ENCODE results near the gene MYOF. TPM values are rescaled to one million over a fixed set of nuclear protein-coding genes. Genes with fewer than 3 reads are reported as not detected.
"Not testable (repeated sequence)": the region's sequence is repeated elsewhere in the genome, so short reads cannot be mapped to it uniquely, and the experiment has no call there.

Gene MYOF
- total and polyA plus RNA-seq, 2 donors from 2014 or later: 11.5 to 134 TPM

DNA sequence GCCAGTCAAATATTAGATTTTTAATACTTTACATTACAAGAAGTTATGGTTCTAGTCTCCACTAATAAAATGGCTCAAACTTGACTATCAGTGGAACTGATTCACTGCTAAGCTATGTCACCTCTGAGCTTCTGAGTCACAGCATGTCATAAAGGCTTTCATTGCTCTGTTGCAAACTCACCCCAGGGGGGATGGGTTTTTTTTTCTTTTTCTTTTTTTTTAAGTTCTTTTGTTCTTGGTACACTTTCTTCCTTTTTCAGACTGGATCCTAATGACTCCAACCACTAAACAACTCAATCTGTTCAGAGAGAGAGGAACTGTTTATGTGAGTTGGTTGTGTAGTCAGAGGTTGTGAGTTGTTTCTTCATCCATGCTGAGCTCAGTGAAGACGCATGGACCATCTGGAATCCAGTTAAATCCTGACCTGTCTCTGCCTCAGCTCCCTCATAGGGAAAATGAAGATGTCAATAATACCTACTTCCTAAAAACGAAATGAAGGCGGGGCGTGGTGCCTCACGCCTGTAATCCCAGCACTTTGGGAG lies 11.0 kb downstream of the MYOF start:
- no peaks in the 10 kb centered on the region for H3K9me3 ChIP-seq (ENCODE audit: control insufficient read depth in 2 of 3, insufficient read depth in 1 of 3, low read length in 3 of 3)
- no peaks in the 10 kb centered on the region for H3K36me3 ChIP-seq (ENCODE audit: control insufficient read depth in 2 of 3, insufficient read depth in 3 of 3, low read length in 3 of 3)
- peaks cover 0 to 3% (median 3%) of the 10 kb centered on the region in 3 donors for H3K4me1 ChIP-seq (ENCODE audit: control insufficient read depth in 2 of 3, insufficient read depth in 2 of 3, low read depth in 1 of 3, low read length in 3 of 3)
- intact Hi-C loops (cut with DNase I): no loop called here
- DNase-seq (no peak), FAIRE-seq (no peak)
- no peak overlapping the region for H3K4me3 ChIP-seq (ENCODE audit: low read length in 3 of 3)
- no peaks in the 10 kb centered on the region for H3K27me3 ChIP-seq (ENCODE audit: control insufficient read depth, insufficient read depth, low read length)
- TF ChIP-seq, protein P1, sequence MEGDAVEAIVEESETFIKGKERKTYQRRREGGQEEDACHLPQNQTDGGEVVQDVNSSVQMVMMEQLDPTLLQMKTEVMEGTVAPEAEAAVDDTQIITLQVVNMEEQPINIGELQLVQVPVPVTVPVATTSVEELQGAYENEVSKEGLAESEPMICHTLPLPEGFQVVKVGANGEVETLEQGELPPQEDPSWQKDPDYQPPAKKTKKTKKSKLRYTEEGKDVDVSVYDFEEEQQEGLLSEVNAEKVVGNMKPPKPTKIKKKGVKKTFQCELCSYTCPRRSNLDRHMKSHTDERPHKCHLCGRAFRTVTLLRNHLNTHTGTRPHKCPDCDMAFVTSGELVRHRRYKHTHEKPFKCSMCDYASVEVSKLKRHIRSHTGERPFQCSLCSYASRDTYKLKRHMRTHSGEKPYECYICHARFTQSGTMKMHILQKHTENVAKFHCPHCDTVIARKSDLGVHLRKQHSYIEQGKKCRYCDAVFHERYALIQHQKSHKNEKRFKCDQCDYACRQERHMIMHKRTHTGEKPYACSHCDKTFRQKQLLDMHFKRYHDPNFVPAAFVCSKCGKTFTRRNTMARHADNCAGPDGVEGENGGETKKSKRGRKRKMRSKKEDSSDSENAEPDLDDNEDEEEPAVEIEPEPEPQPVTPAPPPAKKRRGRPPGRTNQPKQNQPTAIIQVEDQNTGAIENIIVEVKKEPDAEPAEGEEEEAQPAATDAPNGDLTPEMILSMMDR (IDR thresholded peaks at IDR 0.05; ENCODE audit: borderline replicate concordance, extremely low read depth, insufficient read depth): no peak
- peak overlapping the region in 1 of 3 donors; percentile 19 for H3K9ac ChIP-seq (ENCODE audit: low read length in 3 of 3)
- peak overlapping the region; percentile 42 to 69 for H3K27ac ChIP-seq (ENCODE audit: low read depth in 2 of 2, low read length in 2 of 2)

DNA sequence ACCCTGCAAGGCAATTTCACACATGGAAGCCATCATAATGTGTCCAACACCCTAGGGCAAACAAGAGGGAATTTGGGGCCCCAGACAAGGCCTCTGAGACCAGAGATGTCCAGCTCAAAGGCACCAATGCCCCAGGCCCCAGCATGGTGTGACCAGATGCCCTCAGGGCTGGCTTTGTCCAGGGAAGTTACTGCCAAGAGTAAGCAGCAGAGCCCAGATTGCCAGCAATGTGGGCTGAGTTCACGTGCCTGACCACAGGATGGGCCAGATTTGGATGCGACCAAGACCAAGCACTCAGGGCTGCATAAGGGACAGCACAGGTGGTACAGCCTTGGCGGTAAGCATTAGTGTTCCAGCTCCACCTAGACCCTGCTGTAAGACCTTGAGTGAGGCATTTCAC lies 12.7 kb downstream of the MYOF start:
- no peak for FAIRE-seq

DNA sequence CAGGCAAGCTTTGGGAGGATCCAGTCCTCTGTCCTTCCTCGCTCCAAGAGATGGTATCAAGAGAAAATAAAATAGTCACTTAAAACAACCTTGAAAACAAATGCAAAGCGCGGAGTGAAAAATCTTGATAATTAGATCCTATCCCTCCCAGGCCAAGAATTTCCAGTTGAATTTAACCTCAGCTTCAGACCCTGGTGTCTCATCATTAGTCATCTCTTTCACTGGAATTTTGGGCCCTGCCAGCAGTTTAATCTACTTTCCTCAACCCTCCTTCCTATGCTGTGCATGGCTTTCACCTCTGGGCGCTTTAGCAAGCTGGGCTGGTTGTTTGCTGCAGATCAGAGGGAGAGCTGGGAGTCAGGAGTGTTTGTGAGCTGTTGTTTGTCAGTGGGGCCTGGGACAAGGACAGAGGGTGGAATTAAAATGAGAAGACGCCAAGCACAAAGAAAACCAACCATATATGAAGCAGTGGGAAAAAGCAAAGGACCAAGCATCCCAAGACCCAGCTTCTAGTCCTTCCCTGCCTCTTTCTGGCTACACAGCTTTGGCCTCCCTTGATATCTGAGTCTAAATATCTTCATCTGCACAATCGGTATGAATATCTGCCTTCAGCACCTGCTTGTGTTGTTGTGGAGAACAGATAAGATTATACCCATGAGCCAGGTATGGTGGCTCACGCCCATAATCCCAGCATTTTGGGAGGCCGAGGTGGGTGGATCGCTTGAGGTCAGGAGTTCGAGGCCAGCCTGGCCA lies 13.5 kb downstream of the MYOF start:
- Histone ChIP-seq H3K4me3 (ENCODE audit: low read length in 3 of 3) (no peak overlapping the region), H3K4me1 (ENCODE audit: control insufficient read depth in 2 of 3, insufficient read depth in 2 of 3, low read depth in 1 of 3, low read length in 3 of 3) (peaks cover 0 to 6% (median 5%) of the 10 kb centered on the region in 3 donors), H3K9ac (ENCODE audit: low read length in 3 of 3) (peak overlapping the region in 1 of 3 donors; percentile 44), H3K27ac (ENCODE audit: low read depth in 2 of 2, low read length in 2 of 2) (peak overlapping the region; percentile 49 to 67), H3K27me3 (ENCODE audit: control insufficient read depth, insufficient read depth, low read length) (no peaks in the 10 kb centered on the region), H3K36me3 (ENCODE audit: control insufficient read depth in 2 of 3, insufficient read depth in 3 of 3, low read length in 3 of 3) (no peaks in the 10 kb centered on the region), H3K9me3 (ENCODE audit: control insufficient read depth in 2 of 3, insufficient read depth in 1 of 3, low read length in 3 of 3) (no peaks in the 10 kb centered on the region)
- no peak for FAIRE-seq
- TF ChIP-seq, protein P1 (IDR thresholded peaks at IDR 0.05; ENCODE audit: borderline replicate concordance, extremely low read depth, insufficient read depth): no peak
- intact Hi-C loops (cut with DNase I): no loop called here
- no peak for DNase-seq

More for the DNA sequence above, 12.7 kb downstream of the MYOF start:
- Histone ChIP-seq H3K4me3 (ENCODE audit: low read length in 3 of 3) (no peak overlapping the region), H3K27ac (ENCODE audit: low read depth in 2 of 2, low read length in 2 of 2) (peak overlapping the region in 1 of 2 donors; percentile 40), H3K4me1 (ENCODE audit: control insufficient read depth in 2 of 3, insufficient read depth in 2 of 3, low read depth in 1 of 3, low read length in 3 of 3) (peaks cover 0 to 5% (median 3%) of the 10 kb centered on the region in 3 donors), H3K9ac (ENCODE audit: low read length in 3 of 3) (no peak overlapping the region), H3K27me3 (ENCODE audit: control insufficient read depth, insufficient read depth, low read length) (no peaks in the 10 kb centered on the region), H3K36me3 (ENCODE audit: control insufficient read depth in 2 of 3, insufficient read depth in 3 of 3, low read length in 3 of 3) (no peaks in the 10 kb centered on the region), H3K9me3 (ENCODE audit: control insufficient read depth in 2 of 3, insufficient read depth in 1 of 3, low read length in 3 of 3) (no peaks in the 10 kb centered on the region)
- no peak for DNase-seq
- intact Hi-C loops (cut with DNase I): no loop called here
- TF ChIP-seq, protein P1 (IDR thresholded peaks at IDR 0.05; ENCODE audit: borderline replicate concordance, extremely low read depth, insufficient read depth): no peak

DNA sequence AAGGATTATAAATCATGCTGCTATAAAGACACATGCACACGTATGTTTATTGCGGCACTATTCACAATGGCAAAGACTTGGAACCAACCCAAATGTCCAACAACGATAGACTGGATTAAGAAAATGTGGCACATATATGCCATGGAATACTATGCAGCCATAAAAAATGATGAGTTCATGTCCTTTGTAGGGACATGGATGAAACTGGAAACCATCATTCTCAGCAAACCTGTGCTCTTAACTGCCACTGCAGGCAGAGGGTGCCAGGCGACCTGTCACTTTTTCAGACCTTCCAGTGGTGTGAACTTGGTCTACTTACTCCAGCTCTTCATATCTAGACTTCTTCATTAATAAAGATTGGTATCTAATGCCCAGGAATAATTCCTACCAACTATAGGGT lies 14.5 kb downstream of the MYOF start:
- H3K4me3 ChIP-seq (ENCODE audit: low read length in 3 of 3); intact Hi-C loops (cut with DNase I); H3K9me3 ChIP-seq (ENCODE audit: control insufficient read depth in 2 of 3, insufficient read depth in 1 of 3, low read length in 3 of 3); DNase-seq; FAIRE-seq; H3K4me1 ChIP-seq (ENCODE audit: control insufficient read depth in 2 of 3, insufficient read depth in 2 of 3, low read depth in 1 of 3, low read length in 3 of 3); H3K36me3 ChIP-seq (ENCODE audit: control insufficient read depth in 2 of 3, insufficient read depth in 3 of 3, low read length in 3 of 3); H3K27me3 ChIP-seq (ENCODE audit: control insufficient read depth, insufficient read depth, low read length); H3K9ac ChIP-seq (ENCODE audit: low read length in 3 of 3): not testable (repeated sequence)
- peak overlapping the region in 1 of 2 donors; percentile 40 for H3K27ac ChIP-seq (ENCODE audit: low read depth in 2 of 2, low read length in 2 of 2)

All from kidney (tissue), 14 donors.